Measurements from ENCODE around the gene NPTX1.

The NPTX1 gene

GRCh38 chr17:80426671-80427326, 49.6 kb downstream of the NPTX1 start:
- no peaks in the 10 kb centered on the region for H3K36me3 ChIP-seq (ENCODE audit: control insufficient read depth, insufficient read depth, low read length)
- H3K27ac ChIP-seq (ENCODE audit: insufficient read depth, low read depth, low read length, poor library complexity, severe bottlenecking): no peak overlapping the region
- H3K9me3 ChIP-seq (ENCODE audit: control insufficient read depth, low read length): no peaks in the 10 kb centered on the region
- peaks cover 11% of the 10 kb centered on the region for H3K4me1 ChIP-seq (ENCODE audit: control insufficient read depth, insufficient read depth, low read length)
- H3K4me3 ChIP-seq (ENCODE audit: insufficient read depth, low read depth, low read length): no peak overlapping the region
- H3K27me3 ChIP-seq (ENCODE audit: control insufficient read depth, insufficient read depth, low read length, poor library complexity, severe bottlenecking): no peaks in the 10 kb centered on the region
- 47% methylated on average over 24 of the region's 24 CpGs for WGBS, 2 experiments

GRCh38 chr17:80425835-80426426, 50.5 kb downstream of the NPTX1 start:
- no peaks in the 10 kb centered on the region for H3K9me3 ChIP-seq (ENCODE audit: control insufficient read depth, low read length)
- H3K36me3 ChIP-seq (ENCODE audit: control insufficient read depth, insufficient read depth, low read length): no peaks in the 10 kb centered on the region
- whole genome bisulfite sequencing, 2 experiments: 91 to 93% methylated on average over 9 of the region's 9 CpGs
- H3K4me3 ChIP-seq (ENCODE audit: insufficient read depth, low read depth, low read length): no peak overlapping the region
- peaks cover 11% of the 10 kb centered on the region for H3K4me1 ChIP-seq (ENCODE audit: control insufficient read depth, insufficient read depth, low read length)
- H3K27ac ChIP-seq (ENCODE audit: insufficient read depth, low read depth, low read length, poor library complexity, severe bottlenecking): no peak overlapping the region
- no peaks in the 10 kb centered on the region for H3K27me3 ChIP-seq (ENCODE audit: control insufficient read depth, insufficient read depth, low read length, poor library complexity, severe bottlenecking)

- 88 to 89% methylated on average over 27 of the region's 27 CpGs for WGBS, 2 experiments
- H3K27me3 ChIP-seq (ENCODE audit: control insufficient read depth, insufficient read depth, low read length, poor library complexity, severe bottlenecking): no peaks in the 10 kb centered on the region
- H3K27ac ChIP-seq (ENCODE audit: insufficient read depth, low read depth, low read length, poor library complexity, severe bottlenecking): no peak overlapping the region
These were observed 51.3 kb downstream of the NPTX1 start for GRCh38 chr17:80424878-80425765.

GRCh38 chr17:80424261-80424660, 52.1 kb downstream of the NPTX1 start:
- Histone ChIP-seq H3K36me3 (ENCODE audit: control insufficient read depth, insufficient read depth, low read length) (no peaks in the 10 kb centered on the region), H3K9me3 (ENCODE audit: control insufficient read depth, low read length) (no peaks in the 10 kb centered on the region), H3K27me3 (ENCODE audit: control insufficient read depth, insufficient read depth, low read length, poor library complexity, severe bottlenecking) (no peaks in the 10 kb centered on the region), H3K27ac (ENCODE audit: insufficient read depth, low read depth, low read length, poor library complexity, severe bottlenecking) (no peak overlapping the region), H3K4me1 (ENCODE audit: control insufficient read depth, insufficient read depth, low read length) (peaks cover 8% of the 10 kb centered on the region), H3K4me3 (ENCODE audit: insufficient read depth, low read depth, low read length) (no peak overlapping the region)
- WGBS, 2 experiments: 94 to 95% methylated on average over 8 of the region's 8 CpGs

More at GRCh38 chr17:80424878-80425765, 51.3 kb downstream of the NPTX1 start:
- H3K4me3 ChIP-seq (ENCODE audit: insufficient read depth, low read depth, low read length): no peak overlapping the region
- no peaks in the 10 kb centered on the region for H3K9me3 ChIP-seq (ENCODE audit: control insufficient read depth, low read length)
- no peaks in the 10 kb centered on the region for H3K36me3 ChIP-seq (ENCODE audit: control insufficient read depth, insufficient read depth, low read length)
- peaks cover 8% of the 10 kb centered on the region for H3K4me1 ChIP-seq (ENCODE audit: control insufficient read depth, insufficient read depth, low read length)

DNA sequence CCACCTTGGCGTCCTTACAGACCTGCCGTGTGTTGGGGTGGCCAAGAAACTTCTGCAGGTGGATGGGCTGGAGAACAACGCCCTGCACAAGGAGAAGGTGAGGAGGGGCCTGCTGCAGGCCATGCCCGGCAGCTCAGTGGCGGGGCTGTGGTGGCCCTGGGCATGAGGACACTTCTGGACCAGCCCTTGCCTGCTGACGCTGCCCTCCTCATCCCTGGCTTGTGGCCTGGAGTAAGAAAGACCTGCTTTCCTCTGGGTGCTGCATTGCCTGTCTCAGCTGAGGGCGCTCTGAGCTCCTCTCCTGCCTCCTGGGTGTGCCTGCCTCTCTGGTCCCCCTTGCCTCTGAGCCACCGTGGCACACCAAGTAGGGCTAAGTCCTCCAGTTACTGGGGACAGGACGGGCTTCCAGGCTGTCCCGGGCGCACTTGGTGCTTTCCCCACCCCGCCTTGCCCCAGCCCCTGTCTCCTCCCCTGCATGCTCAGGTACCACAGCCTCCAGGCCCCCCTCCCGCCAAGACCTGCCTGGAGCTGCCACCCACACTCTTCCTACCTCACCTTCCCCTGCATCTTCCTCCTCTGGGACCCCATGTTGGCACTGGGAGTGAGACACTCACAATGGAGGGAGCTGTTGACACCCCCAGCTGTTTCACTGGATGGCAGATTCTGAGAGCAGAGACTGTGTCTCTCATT, 52.7 kb downstream of the NPTX1 start:
- 87 to 90% methylated on average over 13 of the region's 13 CpGs for WGBS, 2 experiments
- no peak overlapping the region for H3K27ac ChIP-seq (ENCODE audit: insufficient read depth, low read depth, low read length, poor library complexity, severe bottlenecking)
- no peaks in the 10 kb centered on the region for H3K27me3 ChIP-seq (ENCODE audit: control insufficient read depth, insufficient read depth, low read length, poor library complexity, severe bottlenecking)
- H3K36me3 ChIP-seq (ENCODE audit: control insufficient read depth, insufficient read depth, low read length): no peaks in the 10 kb centered on the region
- no peaks in the 10 kb centered on the region for H3K9me3 ChIP-seq (ENCODE audit: control insufficient read depth, low read length)
- H3K4me3 ChIP-seq (ENCODE audit: insufficient read depth, low read depth, low read length): no peak overlapping the region
- H3K4me1 ChIP-seq (ENCODE audit: control insufficient read depth, insufficient read depth, low read length): peaks cover 8% of the 10 kb centered on the region

- Histone ChIP-seq H3K9me3 (ENCODE audit: control insufficient read depth, low read length) (no peaks in the 10 kb centered on the region), H3K27me3 (ENCODE audit: control insufficient read depth, insufficient read depth, low read length, poor library complexity, severe bottlenecking) (no peaks in the 10 kb centered on the region), H3K4me1 (ENCODE audit: control insufficient read depth, insufficient read depth, low read length) (peaks cover 8% of the 10 kb centered on the region), H3K4me3 (ENCODE audit: insufficient read depth, low read depth, low read length) (no peak overlapping the region), H3K36me3 (ENCODE audit: control insufficient read depth, insufficient read depth, low read length) (no peaks in the 10 kb centered on the region), H3K27ac (ENCODE audit: insufficient read depth, low read depth, low read length, poor library complexity, severe bottlenecking) (no peak overlapping the region)
- 93% methylated on average over 20 of the region's 20 CpGs for WGBS, 2 experiments
These were observed 53.4 kb downstream of the NPTX1 start for GRCh38 chr17:80422981-80423380.

GRCh38 chr17:80422276-80422675, 54.1 kb downstream of the NPTX1 start:
- Histone ChIP-seq H3K36me3 (ENCODE audit: control insufficient read depth, insufficient read depth, low read length) (no peaks in the 10 kb centered on the region), H3K9me3 (ENCODE audit: control insufficient read depth, low read length) (no peaks in the 10 kb centered on the region), H3K4me1 (ENCODE audit: control insufficient read depth, insufficient read depth, low read length) (peaks cover 4% of the 10 kb centered on the region), H3K27me3 (ENCODE audit: control insufficient read depth, insufficient read depth, low read length, poor library complexity, severe bottlenecking) (no peaks in the 10 kb centered on the region), H3K27ac (ENCODE audit: insufficient read depth, low read depth, low read length, poor library complexity, severe bottlenecking) (no peak overlapping the region), H3K4me3 (ENCODE audit: insufficient read depth, low read depth, low read length) (no peak overlapping the region)
- WGBS, 2 experiments: 92 to 93% methylated on average over 18 of the region's 18 CpGs

DNA sequence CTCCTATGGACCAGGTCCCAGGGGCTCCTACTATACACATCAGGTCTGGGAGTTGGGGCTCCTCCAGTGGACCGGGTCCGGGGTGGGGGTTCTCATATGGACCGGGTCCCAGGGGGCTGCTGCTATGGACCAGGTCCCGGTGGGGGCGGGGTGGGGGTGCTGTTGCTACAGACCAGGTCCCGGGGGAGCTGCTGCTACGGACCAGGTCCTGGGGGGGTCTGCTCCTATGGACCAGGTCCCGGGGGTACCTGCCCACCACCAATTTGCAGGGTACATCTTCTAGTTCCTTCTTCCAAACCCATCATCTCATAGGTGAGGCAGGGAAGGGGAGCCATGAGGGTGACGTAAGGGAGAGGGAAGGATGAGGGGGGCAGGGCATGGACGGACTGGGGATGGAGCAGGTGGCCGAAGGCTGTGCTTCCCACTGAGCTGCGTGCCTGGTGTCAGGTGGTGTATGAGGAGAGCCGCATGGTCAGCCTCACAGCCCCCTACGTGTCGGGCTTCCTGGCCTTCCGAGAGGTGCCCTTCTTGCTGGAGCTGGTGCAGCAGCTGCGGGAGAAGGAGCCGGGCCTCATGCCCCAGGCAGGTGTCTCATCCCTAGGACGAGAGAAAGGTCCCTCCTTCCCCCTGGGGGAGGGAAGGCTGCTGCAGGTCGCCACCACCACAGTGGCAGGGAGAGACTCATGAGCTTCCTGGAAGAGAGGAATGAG, 54.9 kb downstream of the NPTX1 start:
- Histone ChIP-seq H3K4me1 (ENCODE audit: control insufficient read depth, insufficient read depth, low read length) (no peaks in the 10 kb centered on the region), H3K4me3 (ENCODE audit: insufficient read depth, low read depth, low read length) (no peak overlapping the region), H3K27me3 (ENCODE audit: control insufficient read depth, insufficient read depth, low read length, poor library complexity, severe bottlenecking) (no peaks in the 10 kb centered on the region), H3K27ac (ENCODE audit: insufficient read depth, low read depth, low read length, poor library complexity, severe bottlenecking) (no peak overlapping the region), H3K9me3 (ENCODE audit: control insufficient read depth, low read length) (no peaks in the 10 kb centered on the region), H3K36me3 (ENCODE audit: control insufficient read depth, insufficient read depth, low read length) (no peaks in the 10 kb centered on the region)
- 82 to 83% methylated on average over 20 of the region's 20 CpGs for WGBS, 2 experiments

- no peak overlapping the region for H3K27ac ChIP-seq (ENCODE audit: insufficient read depth, low read depth, low read length, poor library complexity, severe bottlenecking)
- peaks cover 5% of the 10 kb centered on the region for H3K27me3 ChIP-seq (ENCODE audit: control insufficient read depth, insufficient read depth, low read length, poor library complexity, severe bottlenecking)
- no peaks in the 10 kb centered on the region for H3K4me1 ChIP-seq (ENCODE audit: control insufficient read depth, insufficient read depth, low read length)
- no peaks in the 10 kb centered on the region for H3K9me3 ChIP-seq (ENCODE audit: control insufficient read depth, low read length)
- H3K36me3 ChIP-seq (ENCODE audit: control insufficient read depth, insufficient read depth, low read length): no peaks in the 10 kb centered on the region
- WGBS, 2 experiments: 94% methylated on average over 11 of the region's 11 CpGs
- no peak overlapping the region for H3K4me3 ChIP-seq (ENCODE audit: insufficient read depth, low read depth, low read length)
These were observed 57.2 kb downstream of the NPTX1 start for GRCh38 chr17:80419255-80419654.

Measured in ectodermal cell (in vitro differentiated cells).